ENCODE results near the gene LIPI. TPM values are rescaled to one million over a fixed set of nuclear protein-coding genes. Genes with fewer than 3 reads are reported as not detected.

Gene LIPI
- total and polyA plus RNA-seq, 2 of the 13 experiments (the other 11 are each of a cell fraction or from before 2014, with no cell fraction given): not detected

DNA sequence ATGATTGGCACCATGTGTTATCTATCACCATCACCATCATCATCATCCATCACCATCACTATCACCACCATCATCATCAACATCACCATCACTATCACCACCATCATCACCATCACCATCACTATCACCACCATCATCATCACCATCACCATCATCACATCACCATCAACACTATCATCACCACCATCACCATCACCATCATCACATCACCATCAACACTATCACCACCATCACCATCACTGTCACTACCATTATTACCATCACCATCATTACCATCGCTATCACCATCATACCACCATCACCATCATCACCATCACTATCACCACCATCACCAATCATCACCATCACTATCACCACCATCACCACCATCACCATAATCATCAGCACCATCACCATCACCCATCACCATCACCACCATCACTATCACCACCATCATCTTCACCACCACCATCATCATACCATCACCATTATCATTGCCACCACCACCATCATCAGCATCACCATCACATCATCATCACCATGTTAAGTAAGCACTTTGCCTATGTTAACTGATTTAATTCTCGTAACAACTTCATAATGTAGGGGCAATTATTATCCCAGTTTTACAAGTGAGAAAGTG is 112.8 kb downstream of the LIPI start:
- Histone ChIP-seq H3K27ac (ENCODE audit: extremely low read length, insufficient read depth, low read length) (no peak overlapping the region), H3K4me2 (ENCODE audit: low read depth, low read length) (no peak overlapping the region), H3K27me3 (ENCODE audit: control insufficient read depth in 1 of 2, insufficient read depth in 2 of 2, low read length in 2 of 2) (no peaks in the 10 kb centered on the region), H3K9ac (ENCODE audit: insufficient read depth, low read depth, low read length) (no peak overlapping the region), H3K9me3 (ENCODE audit: low read length) (no peaks in the 10 kb centered on the region), H3K4me1 (ENCODE audit: insufficient read depth, low read length) (no peaks in the 10 kb centered on the region), H3K36me3 (replicated peaks in 1 of 2; ENCODE audit: control insufficient read depth in 1 of 2, insufficient read depth in 2 of 2, low read length in 2 of 2) (no peaks in the 10 kb centered on the region; a peak in 1 of 5 replicates), H3K4me3 (replicated peaks in 1 of 3; ENCODE audit: insufficient read depth in 1 of 3, low read depth in 2 of 3, low read length in 3 of 3) (no peak overlapping the region), H4K20me1 (ENCODE audit: insufficient read depth, low read length) (no peaks in the 10 kb centered on the region), H2AFZ (ENCODE audit: low read length) (no peak overlapping the region), H3K79me2 (ENCODE audit: insufficient read depth, low read length) (no peaks in the 10 kb centered on the region)
- DNase-seq (ENCODE audit: low spot score): no peak
- CTCF ChIA-PET (ENCODE audit: low intra/inter-chr PET ratio, low total read pairs): no interaction called here
- intact Hi-C loops (cut with micrococcal nuclease; ENCODE audit: unreplicated experiment): no loop called here
- 88% methylated on average over 2 of the region's 2 CpGs for WGBS (ENCODE audit: low lambda C conversion rate)
- FAIRE-seq: no peak
- POLR2A ChIA-PET: no interaction called here
- TF ChIP-seq, protein P1, sequence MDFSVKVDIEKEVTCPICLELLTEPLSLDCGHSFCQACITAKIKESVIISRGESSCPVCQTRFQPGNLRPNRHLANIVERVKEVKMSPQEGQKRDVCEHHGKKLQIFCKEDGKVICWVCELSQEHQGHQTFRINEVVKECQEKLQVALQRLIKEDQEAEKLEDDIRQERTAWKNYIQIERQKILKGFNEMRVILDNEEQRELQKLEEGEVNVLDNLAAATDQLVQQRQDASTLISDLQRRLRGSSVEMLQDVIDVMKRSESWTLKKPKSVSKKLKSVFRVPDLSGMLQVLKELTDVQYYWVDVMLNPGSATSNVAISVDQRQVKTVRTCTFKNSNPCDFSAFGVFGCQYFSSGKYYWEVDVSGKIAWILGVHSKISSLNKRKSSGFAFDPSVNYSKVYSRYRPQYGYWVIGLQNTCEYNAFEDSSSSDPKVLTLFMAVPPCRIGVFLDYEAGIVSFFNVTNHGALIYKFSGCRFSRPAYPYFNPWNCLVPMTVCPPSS (IDR thresholded peaks at IDR 0.05): peak; percentile 63; the same call in 1 of the 2 replicates
- TF ChIP-seq, protein P2, sequence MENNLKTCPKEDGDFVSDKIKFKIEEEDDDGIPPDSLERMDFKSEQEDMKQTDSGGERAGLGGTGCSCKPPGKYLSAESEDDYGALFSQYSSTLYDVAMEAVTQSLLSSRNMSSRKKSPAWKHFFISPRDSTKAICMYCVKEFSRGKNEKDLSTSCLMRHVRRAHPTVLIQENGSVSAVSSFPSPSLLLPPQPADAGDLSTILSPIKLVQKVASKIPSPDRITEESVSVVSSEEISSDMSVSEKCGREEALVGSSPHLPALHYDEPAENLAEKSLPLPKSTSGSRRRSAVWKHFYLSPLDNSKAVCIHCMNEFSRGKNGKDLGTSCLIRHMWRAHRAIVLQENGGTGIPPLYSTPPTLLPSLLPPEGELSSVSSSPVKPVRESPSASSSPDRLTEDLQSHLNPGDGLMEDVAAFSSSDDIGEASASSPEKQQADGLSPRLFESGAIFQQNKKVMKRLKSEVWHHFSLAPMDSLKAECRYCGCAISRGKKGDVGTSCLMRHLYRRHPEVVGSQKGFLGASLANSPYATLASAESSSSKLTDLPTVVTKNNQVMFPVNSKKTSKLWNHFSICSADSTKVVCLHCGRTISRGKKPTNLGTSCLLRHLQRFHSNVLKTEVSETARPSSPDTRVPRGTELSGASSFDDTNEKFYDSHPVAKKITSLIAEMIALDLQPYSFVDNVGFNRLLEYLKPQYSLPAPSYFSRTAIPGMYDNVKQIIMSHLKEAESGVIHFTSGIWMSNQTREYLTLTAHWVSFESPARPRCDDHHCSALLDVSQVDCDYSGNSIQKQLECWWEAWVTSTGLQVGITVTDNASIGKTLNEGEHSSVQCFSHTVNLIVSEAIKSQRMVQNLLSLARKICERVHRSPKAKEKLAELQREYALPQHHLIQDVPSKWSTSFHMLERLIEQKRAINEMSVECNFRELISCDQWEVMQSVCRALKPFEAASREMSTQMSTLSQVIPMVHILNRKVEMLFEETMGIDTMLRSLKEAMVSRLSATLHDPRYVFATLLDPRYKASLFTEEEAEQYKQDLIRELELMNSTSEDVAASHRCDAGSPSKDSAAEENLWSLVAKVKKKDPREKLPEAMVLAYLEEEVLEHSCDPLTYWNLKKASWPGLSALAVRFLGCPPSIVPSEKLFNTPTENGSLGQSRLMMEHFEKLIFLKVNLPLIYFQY (CRISPR knock-in tag; IDR thresholded peaks at IDR 0.05; ENCODE audit: borderline replicate concordance): no peak
- TF ChIP-seq CREB1 (IDR thresholded peaks at IDR 0.05): peak; percentile 92
- no peak for TF ChIP-seq CREB1 (CRISPR knock-in tag; IDR thresholded peaks at IDR 0.05)
- peak; percentile 75 for TF ChIP-seq PHB2 (IDR thresholded peaks at IDR 0.05; ENCODE audit: partially characterized antibody)
- in situ Hi-C loops (cut with HindIII; ENCODE audit: extremely low pct_ligation_motif_present, low pct_unique_long_range_greater_than_20kb): no loop called here
- no peak for ATAC-seq
- no TSS peak for BruUV-seq (replicated peaks)

Data from HepG2 (cell line).